Smooth muscle cell (in vitro differentiated cells): ENCODE data around the gene ADGRE1. TPM values are rescaled to one million over a fixed set of nuclear protein-coding genes. Genes with fewer than 3 reads are reported as not detected.

ENCODE experiments used
- DNase-seq: peaks from one replicate; lab custom pipeline; 2025; ENCODE audit not compliant: unreplicated experiment; lab: John Stamatoyannopoulos, UW
- H2AFZ ChIP-seq: fragments of 200-600 bp; sonication (generic); 2 replicates; pipeline ENCODE4 v1.6.0; 2016; ENCODE audit warnings: antibody characterized with exemption, low read depth, mild to moderate bottlenecking
- H3F3A ChIP-seq: fragments of 200-600 bp; sonication (generic); 2 replicates; pipeline ENCODE4 v1.6.0; 2017; ENCODE audit warnings: antibody characterized with exemption, low read depth
- H3K27ac ChIP-seq: fragments of 200-600 bp; sonication (generic); 2 replicates; pipeline ENCODE4 v1.5.1; 2016; ENCODE audit warnings: low read depth, mild to moderate bottlenecking
- H3K27me3 ChIP-seq: fragments of 200-600 bp; sonication (generic); 2 replicates; pipeline ENCODE4 v1.6.1; 2016; ENCODE audit warnings: low read depth, mild to moderate bottlenecking
- H3K36me3 ChIP-seq: fragments of 200-600 bp; sonication (generic); 2 replicates; pipeline ENCODE4 v1.5.1; 2016; ENCODE audit warnings: low read depth
- H3K4me1 ChIP-seq: fragments of 200-600 bp; sonication (generic); 2 replicates; pipeline ENCODE4 v1.5.1; 2016; ENCODE audit warnings: low read depth
- H3K4me2 ChIP-seq: fragments of 200-600 bp; sonication (generic); 2 replicates; pipeline ENCODE4 v1.6.0; 2016; ENCODE audit warnings: mild to moderate bottlenecking
- H3K4me3 ChIP-seq: fragments of 200-600 bp; sonication (generic); 2 replicates; pipeline ENCODE4 v1.5.1; 2016; ENCODE audit warnings: mild to moderate bottlenecking
- H3K79me2 ChIP-seq: fragments of 200-600 bp; sonication (generic); 2 replicates; pipeline ENCODE4 v1.6.0; 2016; ENCODE audit warnings: low read depth, mild to moderate bottlenecking
- H3K9ac ChIP-seq: fragments of 200-600 bp; sonication (generic); 2 replicates; pipeline ENCODE4 v1.6.0; 2016; ENCODE audit warnings: low read depth
- H3K9me3 ChIP-seq: fragments of 200-600 bp; sonication (generic); replicated peaks from 2 replicates; pipeline ENCODE4 v1.5.1; 2016; ENCODE audit warnings: low read depth
- H4K20me1 ChIP-seq: fragments of 200-600 bp; sonication (generic); 2 replicates; pipeline ENCODE4 v1.6.0; 2016; ENCODE audit warnings: low read depth
- CTCF ChIP-seq: fragments of 200-600 bp; sonication (generic); IDR thresholded peaks from 2 replicates; pipeline ENCODE4 v1.5.1; 2017; ENCODE audit warnings: borderline replicate concordance, mild to moderate bottlenecking, antibody characterized with exemption; ENCODE audit not compliant: insufficient read depth, poor library complexity, severe bottlenecking
- WGBS: methylation state at CpG from one replicate; pipeline ENCODE4 v1.1.7; 2016; ENCODE audit warnings: low lambda C conversion rate; 5-methylcytosine and 5-hydroxymethylcytosine counted together
- polyA plus RNA-seq: library from polyadenylated mRNA; unstranded; fragments of >200 nt; fragmentation: Nextera tagmentation; extraction: Ambion mirVana; gene quantifications from 2 replicates; pipeline ENCODE4 v1.2.1, GENCODE V29; 2016
- total RNA-seq: library from RNA; depleted of rRNA; stranded (reverse); fragments of >200 nt; gene quantifications from 2 replicates; pipeline ENCODE4 v1.2.3, GENCODE V29; 2014

The ADGRE1 gene
- total and polyA plus RNA-seq, 2 experiments from 2014 or later = not detected

GRCh38 chr19:6875218-6875617 lies 12.2 kb upstream of the ADGRE1 start:
- Histone ChIP-seq H2AFZ (no peak overlapping the region), H3K9ac (no peak overlapping the region), H3K27me3 (no peaks in the 10 kb centered on the region), H3K36me3 (no peaks in the 10 kb centered on the region), H4K20me1 (no peaks in the 10 kb centered on the region), H3K4me3 (no peak overlapping the region), H3F3A (no peaks in the 10 kb centered on the region), H3K79me2 (no peaks in the 10 kb centered on the region), H3K4me1 (no peaks in the 10 kb centered on the region), H3K4me2 (no peak overlapping the region), H3K9me3 (no peaks in the 10 kb centered on the region), H3K27ac (no peak overlapping the region)
- WGBS = 74% methylated on average over 2 of the region's 2 CpGs
- no peak for DNase-seq
- no peak for TF ChIP-seq CTCF

GRCh38 chr19:6876748-6877147 lies 10.6 kb upstream of the ADGRE1 start:
- H3K9ac ChIP-seq = no peak overlapping the region

GRCh38 chr19:6877766-6878165 lies 9.6 kb upstream of the ADGRE1 start:
- WGBS = 76% methylated on average over 4 of the region's 4 CpGs
- H4K20me1 ChIP-seq = no peaks in the 10 kb centered on the region
- no peak for DNase-seq
- H2AFZ ChIP-seq = no peak overlapping the region
- H3K9me3 ChIP-seq = no peaks in the 10 kb centered on the region
- H3K36me3 ChIP-seq = no peaks in the 10 kb centered on the region
- H3K79me2 ChIP-seq = no peaks in the 10 kb centered on the region
- H3F3A ChIP-seq = no peaks in the 10 kb centered on the region
- H3K27ac ChIP-seq = no peak overlapping the region
- no peak for TF ChIP-seq CTCF
- H3K4me1 ChIP-seq = no peaks in the 10 kb centered on the region
- no peak overlapping the region for H3K4me3 ChIP-seq
- no peak overlapping the region for H3K9ac ChIP-seq
- no peak overlapping the region for H3K4me2 ChIP-seq
- no peaks in the 10 kb centered on the region for H3K27me3 ChIP-seq

More at GRCh38 chr19:6876748-6877147, 10.6 kb upstream of the ADGRE1 start:
- no peak for TF ChIP-seq CTCF
- DNase-seq = no peak
- no peaks in the 10 kb centered on the region for H3K9me3 ChIP-seq
- no peak overlapping the region for H3K4me3 ChIP-seq
- H3K79me2 ChIP-seq = no peaks in the 10 kb centered on the region
- WGBS = 77% methylated on average over 7 of the region's 7 CpGs
- H3K4me1 ChIP-seq = no peaks in the 10 kb centered on the region
- no peak overlapping the region for H2AFZ ChIP-seq
- H3K27me3 ChIP-seq = no peaks in the 10 kb centered on the region
- H3K4me2 ChIP-seq = no peak overlapping the region
- H3F3A ChIP-seq = no peaks in the 10 kb centered on the region
- no peaks in the 10 kb centered on the region for H4K20me1 ChIP-seq
- H3K27ac ChIP-seq = no peak overlapping the region
- H3K36me3 ChIP-seq = no peaks in the 10 kb centered on the region

GRCh38 chr19:6886277-6886897 lies 992 bp upstream of the ADGRE1 start:
- no peak for TF ChIP-seq CTCF
- 64% methylated on average over 7 of the region's 7 CpGs for WGBS
- Histone ChIP-seq H3K4me3 (no peak overlapping the region), H3K79me2 (no peaks in the 10 kb centered on the region), H3F3A (no peaks in the 10 kb centered on the region), H3K27me3 (no peaks in the 10 kb centered on the region), H4K20me1 (no peaks in the 10 kb centered on the region), H3K36me3 (no peaks in the 10 kb centered on the region), H3K4me2 (no peak overlapping the region), H3K4me1 (no peaks in the 10 kb centered on the region), H2AFZ (no peak overlapping the region), H3K27ac (no peak overlapping the region), H3K9me3 (no peaks in the 10 kb centered on the region), H3K9ac (no peak overlapping the region)
- DNase-seq = no peak
